Neural progenitor cell (in vitro differentiated cells): ENCODE measurements around the gene DOCK11. TPM values are rescaled to one million over a fixed set of nuclear protein-coding genes. Genes with fewer than 3 reads are reported as not detected.

ENCODE experiments used
- DNase-seq: peaks from one replicate; pipeline ENCODE4 v3.0.0-alpha.2; 2016; ENCODE audit warnings: low spot score
- H2AFZ ChIP-seq: fragments of 200-600 bp; sonication (generic); replicated peaks from 2 replicates; pipeline ENCODE4 v1.6.1; 2016; ENCODE audit warnings: antibody characterized with exemption
- H3F3A ChIP-seq: fragments of 200-600 bp; sonication (generic); 2 replicates; pipeline ENCODE4 v1.6.1; 2016; ENCODE audit warnings: antibody characterized with exemption, low read depth
- H3K27ac ChIP-seq: fragments of 200-600 bp; sonication (generic); 2 replicates; pipeline ENCODE4 v1.5.1; 2016; ENCODE audit warnings: mild to moderate bottlenecking
- H3K27me3 ChIP-seq: fragments of 200-600 bp; sonication (generic); 2 replicates; pipeline ENCODE4 v1.6.1; 2016; ENCODE audit warnings: mild to moderate bottlenecking, moderate library complexity
- H3K36me3 ChIP-seq: fragments of 200-600 bp; sonication (generic); 2 replicates; pipeline ENCODE4 v1.5.1; 2016
- H3K4me1 ChIP-seq: fragments of 200-600 bp; sonication (generic); 2 replicates; pipeline ENCODE4 v1.6.1; 2016; ENCODE audit warnings: mixed run types
- H3K4me2 ChIP-seq: fragments of 200-600 bp; sonication (generic); 2 replicates; pipeline ENCODE4 v1.6.1; 2016
- H3K4me3 ChIP-seq: fragments of 200-600 bp; sonication (generic); 2 replicates; pipeline ENCODE4 v1.5.1; 2016
- H3K79me2 ChIP-seq: fragments of 200-600 bp; sonication (generic); 2 replicates; pipeline ENCODE4 v1.6.1; 2016; ENCODE audit warnings: low read depth
- H3K9ac ChIP-seq: fragments of 200-600 bp; sonication (generic); 2 replicates; pipeline ENCODE4 v1.6.1; 2016
- H3K9me3 ChIP-seq: fragments of 200-600 bp; sonication (generic); 2 replicates; pipeline ENCODE4 v1.5.1; 2016; ENCODE audit warnings: low read depth
- H4K20me1 ChIP-seq: fragments of 200-600 bp; sonication (generic); 2 replicates; pipeline ENCODE4 v1.6.1; 2016; ENCODE audit warnings: low read depth
- H3K27ac Mint-ChIP-seq: 3 replicates; pipeline ENCODE4 v1.8.0; 2021; ENCODE audit warnings: mixed read lengths
- H3K27me3 Mint-ChIP-seq: 2 replicates; pipeline ENCODE4 v1.8.0; 2022; ENCODE audit warnings: low read depth, mild to moderate bottlenecking, inconsistent platforms, moderate library complexity, mixed read lengths; ENCODE audit not compliant: insufficient read depth
- H3K36me3 Mint-ChIP-seq: 3 replicates; pipeline ENCODE4 v1.8.0; 2021; ENCODE audit warnings: mixed read lengths
- H3K4me1 Mint-ChIP-seq: 3 replicates; pipeline ENCODE4 v1.8.0; 2021; ENCODE audit warnings: mixed read lengths
- H3K4me3 Mint-ChIP-seq: 3 replicates; pipeline ENCODE4 v1.8.0; 2021; ENCODE audit warnings: mild to moderate bottlenecking, moderate library complexity, mixed read lengths
- H3K9me3 Mint-ChIP-seq: 3 replicates; pipeline ENCODE4 v1.8.0; 2020; ENCODE audit warnings: mixed read lengths
- CTCF ChIP-seq: fragments of 200-600 bp; sonication (generic); IDR thresholded peaks from 2 replicates; pipeline ENCODE4 v1.5.1; 2017; ENCODE audit warnings: antibody characterized with exemption, mild to moderate bottlenecking
- EZH2 ChIP-seq: fragments of 200-600 bp; sonication (generic); IDR thresholded peaks from 2 replicates; pipeline ENCODE4 v1.6.1; 2017; ENCODE audit warnings: antibody characterized with exemption, mild to moderate bottlenecking, moderate library complexity
- EZH2phosphoT487 ChIP-seq: fragments of 200-600 bp; sonication (generic); IDR thresholded peaks from 2 replicates; pipeline ENCODE4 v1.6.1; 2017; ENCODE audit warnings: antibody characterized with exemption
- total RNA-seq: library from RNA; depleted of rRNA; stranded (reverse); fragments of >200 nt; gene quantifications from 2 replicates; pipeline ENCODE4 v1.2.3, GENCODE V29; 2015; ENCODE audit warnings: low replicate concordance

The DOCK11 gene
- total RNA-seq, 1 donor from 2014 or later: 20.9 TPM

GRCh38 chrX:118548841-118549240, 53.2 kb downstream of the DOCK11 start:
- H3F3A ChIP-seq: no peaks in the 10 kb centered on the region
- no peak for DNase-seq
- Mint-ChIP-seq H3K4me3 (no peak overlapping the region), H3K36me3 (peaks cover 9% of the 10 kb centered on the region), H3K9me3 (no peaks in the 10 kb centered on the region), H3K27ac (no peak overlapping the region), H3K4me1 (no peaks in the 10 kb centered on the region), H3K27me3 (no peaks in the 10 kb centered on the region)
- H3K27me3 ChIP-seq: no peaks in the 10 kb centered on the region
- H3K4me1 ChIP-seq: no peaks in the 10 kb centered on the region
- no peaks in the 10 kb centered on the region for H3K79me2 ChIP-seq
- no peak overlapping the region for H3K4me3 ChIP-seq
- TF ChIP-seq EZH2phosphoT487 (no peak), EZH2 (no peak), CTCF (no peak)
- H3K27ac ChIP-seq: no peak overlapping the region
- H2AFZ ChIP-seq: no peak overlapping the region
- no peak overlapping the region for H3K4me2 ChIP-seq
- no peak overlapping the region for H3K9ac ChIP-seq
- H3K9me3 ChIP-seq: no peaks in the 10 kb centered on the region
- H4K20me1 ChIP-seq: no peaks in the 10 kb centered on the region
- no peaks in the 10 kb centered on the region for H3K36me3 ChIP-seq

GRCh38 chrX:118550792-118551191, 55.2 kb downstream of the DOCK11 start:
- H4K20me1 ChIP-seq: no peaks in the 10 kb centered on the region
- no peak overlapping the region for H3K4me2 ChIP-seq
- no peaks in the 10 kb centered on the region for H3K9me3 Mint-ChIP-seq
- H3K4me1 ChIP-seq: no peaks in the 10 kb centered on the region
- H3K27ac ChIP-seq: no peak overlapping the region
- H3F3A ChIP-seq: no peaks in the 10 kb centered on the region
- no peak overlapping the region for H3K4me3 Mint-ChIP-seq
- H3K4me1 Mint-ChIP-seq: no peaks in the 10 kb centered on the region
- no peak for TF ChIP-seq EZH2phosphoT487
- no peak for TF ChIP-seq EZH2
- no peak for TF ChIP-seq CTCF
- no peak for DNase-seq
- no peaks in the 10 kb centered on the region for H3K27me3 Mint-ChIP-seq
- no peaks in the 10 kb centered on the region for H3K27me3 ChIP-seq
- H3K9ac ChIP-seq: no peak overlapping the region
- peaks cover 14% of the 10 kb centered on the region for H3K36me3 Mint-ChIP-seq
- no peaks in the 10 kb centered on the region for H3K9me3 ChIP-seq
- no peaks in the 10 kb centered on the region for H3K79me2 ChIP-seq
- H3K27ac Mint-ChIP-seq: peak overlapping the region; percentile 6
- no peak overlapping the region for H3K4me3 ChIP-seq
- no peak overlapping the region for H2AFZ ChIP-seq
- H3K36me3 ChIP-seq: no peaks in the 10 kb centered on the region

- Histone ChIP-seq H3K9me3 (no peaks in the 10 kb centered on the region), H3K27ac (no peak overlapping the region), H3K9ac (no peak overlapping the region), H2AFZ (no peak overlapping the region), H3K4me2 (no peak overlapping the region), H3K4me1 (no peaks in the 10 kb centered on the region), H3F3A (no peaks in the 10 kb centered on the region), H3K4me3 (no peak overlapping the region), H3K36me3 (no peaks in the 10 kb centered on the region), H3K79me2 (no peaks in the 10 kb centered on the region), H3K27me3 (no peaks in the 10 kb centered on the region), H4K20me1 (no peaks in the 10 kb centered on the region)
- DNase-seq: no peak
- no peak overlapping the region for H3K27ac Mint-ChIP-seq
- H3K9me3 Mint-ChIP-seq: no peaks in the 10 kb centered on the region
- H3K4me3 Mint-ChIP-seq: no peak overlapping the region
- no peaks in the 10 kb centered on the region for H3K27me3 Mint-ChIP-seq
- TF ChIP-seq EZH2phosphoT487 (no peak), CTCF (no peak), EZH2 (no peak)
- no peaks in the 10 kb centered on the region for H3K4me1 Mint-ChIP-seq
- H3K36me3 Mint-ChIP-seq: peaks cover 14% of the 10 kb centered on the region
These were observed 55.8 kb downstream of the DOCK11 start for GRCh38 chrX:118551426-118551825.
